GM21528 (cell line): ENCODE data around the gene PRSS16.
"Not testable (repeated sequence)": the region's sequence is repeated elsewhere in the genome, so short reads cannot be mapped to it uniquely, and the experiment has no call there.

Experiments used
- ATAC-seq: cut with Tn5 transposase; IDR thresholded peaks from one replicate; pipeline ENCODE4 v1.9.1; 2021; ENCODE audit warnings: mild to moderate bottlenecking, moderate library complexity; ENCODE audit not compliant: unreplicated experiment, low FRiP score

PRSS16 gene, protein sequence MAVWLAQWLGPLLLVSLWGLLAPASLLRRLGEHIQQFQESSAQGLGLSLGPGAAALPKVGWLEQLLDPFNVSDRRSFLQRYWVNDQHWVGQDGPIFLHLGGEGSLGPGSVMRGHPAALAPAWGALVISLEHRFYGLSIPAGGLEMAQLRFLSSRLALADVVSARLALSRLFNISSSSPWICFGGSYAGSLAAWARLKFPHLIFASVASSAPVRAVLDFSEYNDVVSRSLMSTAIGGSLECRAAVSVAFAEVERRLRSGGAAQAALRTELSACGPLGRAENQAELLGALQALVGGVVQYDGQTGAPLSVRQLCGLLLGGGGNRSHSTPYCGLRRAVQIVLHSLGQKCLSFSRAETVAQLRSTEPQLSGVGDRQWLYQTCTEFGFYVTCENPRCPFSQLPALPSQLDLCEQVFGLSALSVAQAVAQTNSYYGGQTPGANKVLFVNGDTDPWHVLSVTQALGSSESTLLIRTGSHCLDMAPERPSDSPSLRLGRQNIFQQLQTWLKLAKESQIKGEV

DNA sequence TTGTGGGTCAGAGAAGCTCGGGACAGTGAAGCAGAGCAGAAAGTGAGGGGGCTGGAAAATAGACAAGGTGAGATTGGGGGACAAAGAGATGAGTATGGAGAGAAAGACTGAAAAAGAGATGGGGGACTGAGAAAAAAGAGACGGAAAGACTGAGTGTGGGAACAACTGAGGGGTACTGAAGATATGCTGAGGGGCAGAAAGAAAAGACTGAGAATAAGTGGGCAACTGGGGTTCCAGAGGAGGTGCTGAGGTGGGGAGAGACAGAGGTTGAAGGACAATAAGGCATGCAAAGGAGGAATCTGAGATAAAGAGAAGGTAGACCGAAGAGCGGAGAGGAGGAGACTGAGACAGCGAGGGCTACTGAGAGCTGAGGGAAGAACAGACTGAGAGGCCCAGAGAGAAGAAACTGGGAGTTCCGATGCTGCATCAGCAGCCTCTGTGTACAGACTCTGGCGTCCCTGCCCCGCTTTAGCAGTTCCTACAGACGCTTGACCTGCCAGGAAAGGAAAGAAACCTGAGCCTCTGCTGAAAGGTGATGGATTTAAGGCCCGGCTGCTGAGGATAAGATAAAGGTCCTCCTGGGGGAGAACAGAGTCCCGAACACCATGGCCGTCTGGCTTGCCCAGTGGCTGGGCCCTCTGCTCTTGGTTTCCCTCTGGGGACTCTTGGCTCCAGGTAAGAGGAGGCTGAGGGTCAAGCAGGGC, at the start of gene PRSS16:
Gene PRSS16, plus strand, starts transcription at position 569 of the 704 bp plus-strand sequence. Its CDS starts 37 bp downstream, at position 606.
- ATAC-seq: no peak

- no peak for ATAC-seq
Measured at GRCh38 chr6:27205375-27206278, 41.9 kb upstream of the PRSS16 start.

- ATAC-seq: no peak
Measured at GRCh38 chr6:27206806-27207205, 40.7 kb upstream of the PRSS16 start.

DNA sequence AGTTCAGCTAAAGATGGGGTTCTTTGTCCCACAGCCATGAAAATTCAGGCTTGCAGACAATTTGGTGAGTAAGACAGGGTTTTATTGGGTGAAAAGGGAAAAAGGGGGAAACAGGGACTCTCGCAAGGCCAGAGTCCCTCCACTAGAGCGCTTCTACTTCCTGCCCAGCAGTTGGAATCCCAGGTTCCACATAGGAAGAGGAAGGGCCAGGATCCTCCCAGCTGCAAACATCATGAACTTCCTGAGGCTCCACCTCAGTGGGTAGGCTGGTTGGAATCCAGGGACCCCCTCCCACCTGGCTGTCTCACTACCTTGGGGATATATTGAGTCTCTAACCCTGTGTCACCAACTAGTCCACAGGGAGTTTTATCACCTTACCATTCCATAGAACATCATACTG, 39.5 kb upstream of the PRSS16 start:
- no peak for ATAC-seq

DNA sequence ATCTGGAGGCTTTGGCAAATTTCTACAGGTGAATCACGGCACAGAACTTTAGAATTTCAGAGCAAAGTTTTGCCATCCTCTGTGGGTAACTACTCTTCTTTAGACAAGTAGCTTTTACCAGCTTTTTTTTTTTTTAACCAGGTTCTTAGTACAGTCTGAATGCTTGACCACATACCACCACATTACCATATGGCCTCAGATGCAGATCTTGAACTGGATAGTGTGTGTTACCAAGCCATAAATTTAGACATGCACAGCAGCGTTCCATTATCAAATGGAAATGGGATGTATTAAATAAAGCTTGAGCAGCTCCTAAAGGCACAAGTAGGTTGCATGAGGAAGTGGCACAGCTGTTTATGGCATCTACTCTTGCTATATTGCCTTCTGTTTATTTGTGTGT, 38.3 kb upstream of the PRSS16 start:
- ATAC-seq: no peak

DNA sequence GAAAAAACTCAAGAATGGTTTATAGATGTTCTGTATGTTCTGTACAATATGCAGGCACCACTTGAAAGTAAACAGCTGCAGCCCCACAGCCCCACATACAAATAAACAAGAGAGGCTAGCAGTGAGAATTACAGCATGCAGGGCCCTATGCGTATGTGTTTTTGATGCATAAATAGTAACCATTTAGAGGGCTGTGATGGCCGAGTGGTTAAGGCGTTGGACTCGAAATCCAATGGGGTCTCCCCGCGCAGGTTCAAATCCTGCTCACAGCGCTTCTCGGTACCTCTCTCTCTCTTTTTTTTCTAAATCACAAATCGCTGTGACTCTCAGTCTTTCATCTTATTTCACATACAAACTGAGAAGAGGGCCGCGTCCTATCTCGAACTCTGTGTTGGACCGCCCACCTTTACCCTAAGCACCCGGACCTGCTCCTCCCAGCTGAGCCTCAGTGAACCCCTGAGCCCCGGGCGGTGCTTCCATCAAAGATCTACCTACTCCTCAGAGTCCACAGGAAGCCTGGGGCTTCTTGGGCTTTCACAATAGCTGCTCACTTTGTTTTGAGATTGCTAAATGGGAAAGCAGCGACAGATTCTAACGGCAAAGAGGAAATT, 37.7 kb upstream of the PRSS16 start:
- ATAC-seq: no peak

- ATAC-seq: not testable (repeated sequence)
Measured at GRCh38 chr6:27213091-27213517, 34.4 kb upstream of the PRSS16 start.

DNA sequence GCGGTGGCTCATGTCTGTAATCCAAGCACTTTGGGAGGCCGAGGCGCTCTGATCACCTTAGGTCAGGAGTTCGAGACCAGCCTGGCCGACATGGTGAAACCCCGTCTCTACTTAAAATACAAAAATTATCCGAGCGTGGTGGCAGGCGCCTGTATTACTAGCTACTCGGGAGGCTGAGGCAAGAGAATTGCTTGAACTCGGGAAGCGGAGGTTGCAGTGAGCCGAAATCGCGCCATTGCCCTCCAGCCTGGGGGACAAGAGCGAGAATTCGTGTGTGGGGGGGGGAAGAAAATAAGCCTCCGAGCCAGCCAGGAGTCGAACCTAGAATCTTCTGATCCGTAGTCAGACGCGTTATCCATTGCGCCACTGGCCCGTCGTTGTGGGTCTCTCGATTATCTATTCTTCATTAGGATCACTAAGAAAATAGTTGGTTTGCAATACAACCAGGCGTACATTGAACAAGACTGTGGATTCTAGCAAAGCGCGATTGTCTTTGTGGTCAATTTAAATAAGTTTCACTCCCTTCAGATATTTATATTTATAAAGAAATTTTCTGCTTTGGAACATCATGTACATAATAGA, 33.9 kb upstream of the PRSS16 start:
- ATAC-seq: no peak

DNA sequence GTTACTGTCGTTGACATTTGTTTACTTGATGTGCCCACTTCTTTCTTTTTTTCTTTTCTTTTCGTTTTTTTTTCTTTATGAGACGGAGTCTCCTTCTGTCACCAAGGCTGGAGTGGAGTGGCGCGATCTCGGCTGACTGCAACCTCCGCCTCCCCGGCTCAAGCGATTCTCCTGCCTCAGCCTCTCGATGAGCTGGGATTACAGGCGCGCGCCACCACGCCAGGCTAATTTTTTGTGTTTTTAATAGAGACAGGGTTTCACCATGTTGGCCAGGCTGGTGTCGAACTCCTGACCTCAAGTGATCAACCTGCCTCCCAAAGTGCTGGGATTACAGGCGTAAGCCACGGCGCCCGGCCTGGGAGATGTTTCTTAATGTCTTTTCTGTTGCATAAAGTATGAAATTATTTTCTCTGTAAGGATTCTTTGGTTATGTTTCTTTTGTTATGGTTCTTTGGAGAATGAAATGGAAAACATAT, 33.3 kb upstream of the PRSS16 start:
- ATAC-seq: no peak

DNA sequence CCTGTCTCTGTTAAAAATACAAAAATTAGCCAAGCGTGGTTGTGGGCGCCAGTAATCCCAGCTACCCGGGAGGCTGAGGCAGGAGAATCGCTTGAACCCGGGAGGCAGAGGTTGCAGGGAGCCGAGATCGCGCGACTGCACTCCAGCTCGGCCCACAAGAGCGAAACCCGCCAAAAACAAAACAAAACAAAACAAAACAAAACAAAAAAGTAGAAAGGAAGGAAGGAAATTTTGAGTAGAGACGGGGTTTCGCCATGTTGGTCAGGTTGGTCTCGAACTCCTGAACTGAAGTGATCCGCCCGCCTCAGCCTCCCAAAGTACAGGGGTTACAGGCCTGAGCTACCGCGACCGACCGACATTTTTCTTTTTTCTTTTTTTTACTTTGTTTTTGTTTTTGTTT, 30.6 kb upstream of the PRSS16 start:
- ATAC-seq: no peak

GRCh38 chr6:27222971-27223370, 24.5 kb upstream of the PRSS16 start:
- ATAC-seq: not testable (repeated sequence)

GRCh38 chr6:27224729-27225128, 22.8 kb upstream of the PRSS16 start:
- no peak for ATAC-seq

DNA sequence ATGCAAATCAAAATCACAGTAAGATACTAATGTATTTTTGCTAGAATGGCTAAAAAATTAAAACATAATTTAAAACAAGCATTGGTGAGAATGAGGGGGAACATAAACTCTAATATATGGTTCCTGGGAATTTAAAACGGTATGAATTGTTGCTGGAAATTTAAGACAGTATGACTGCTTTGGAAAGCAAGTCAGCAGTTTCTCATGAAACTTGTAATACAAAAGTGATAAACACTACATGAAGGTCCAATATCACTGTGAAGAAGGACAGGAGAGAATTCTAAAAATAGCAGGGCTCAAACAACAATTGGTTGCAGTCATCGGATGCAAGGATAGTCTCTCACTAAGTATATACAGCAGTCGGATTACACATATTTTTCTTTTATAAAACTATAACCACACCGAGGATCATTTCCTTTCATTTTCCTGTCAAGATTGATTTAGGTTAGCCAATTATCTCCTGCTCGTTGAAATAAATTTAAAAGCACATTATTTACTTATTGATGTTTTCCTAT, 18.5 kb upstream of the PRSS16 start:
- no peak for ATAC-seq

GRCh38 chr6:27230758-27231111, 16.8 kb upstream of the PRSS16 start:
- ATAC-seq: no peak

DNA sequence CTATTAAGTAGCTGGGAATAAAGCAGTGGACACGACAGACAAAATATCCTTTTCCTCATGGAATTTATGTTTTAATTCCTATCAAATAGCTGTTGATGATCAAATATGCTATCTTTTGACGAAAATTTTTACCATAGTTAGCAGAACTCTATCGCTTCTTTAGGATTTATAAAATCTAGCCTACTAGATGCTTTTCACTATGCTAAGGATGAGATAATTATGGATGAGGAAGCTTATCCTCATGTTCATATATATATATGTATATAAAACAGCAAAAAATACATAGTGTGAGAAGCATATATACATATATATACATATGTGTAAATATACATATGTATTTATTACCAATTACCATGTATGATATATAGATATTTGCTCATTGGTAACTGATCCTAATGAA, 12.9 kb upstream of the PRSS16 start:
- ATAC-seq: no peak

- no peak for ATAC-seq
Measured at GRCh38 chr6:27237089-27237803, 10.3 kb upstream of the PRSS16 start.

GRCh38 chr6:27238010-27238983, 9.2 kb upstream of the PRSS16 start:
- ATAC-seq: no peak

DNA sequence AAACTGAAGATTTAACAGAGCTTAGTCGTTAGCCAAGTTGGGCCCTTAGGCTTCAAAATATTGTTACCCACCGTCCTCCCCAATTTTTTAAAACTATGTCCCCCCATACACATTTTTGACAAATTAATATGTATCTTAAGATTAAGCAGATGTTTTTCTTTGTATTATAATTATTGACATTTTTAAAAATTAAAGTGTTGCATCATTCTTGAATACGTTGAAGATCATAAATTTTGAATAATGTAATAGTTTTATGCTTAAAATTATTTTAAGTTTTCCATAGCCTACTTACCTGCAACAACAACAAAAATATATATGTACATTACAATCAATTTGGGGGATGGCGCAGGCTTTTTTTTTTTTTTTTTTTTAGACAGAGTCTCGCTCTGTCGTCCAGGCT, 8.2 kb upstream of the PRSS16 start:
- no peak for ATAC-seq
